ENCODE measurements around the gene CIB4. TPM values are rescaled to one million over a fixed set of nuclear protein-coding genes. Genes with fewer than 3 reads are reported as not detected.

CIB4 gene
- total and polyA plus RNA-seq, 2 donors (not counting 1 experiment from before 2014, with no cell fraction given): not detected

DNA sequence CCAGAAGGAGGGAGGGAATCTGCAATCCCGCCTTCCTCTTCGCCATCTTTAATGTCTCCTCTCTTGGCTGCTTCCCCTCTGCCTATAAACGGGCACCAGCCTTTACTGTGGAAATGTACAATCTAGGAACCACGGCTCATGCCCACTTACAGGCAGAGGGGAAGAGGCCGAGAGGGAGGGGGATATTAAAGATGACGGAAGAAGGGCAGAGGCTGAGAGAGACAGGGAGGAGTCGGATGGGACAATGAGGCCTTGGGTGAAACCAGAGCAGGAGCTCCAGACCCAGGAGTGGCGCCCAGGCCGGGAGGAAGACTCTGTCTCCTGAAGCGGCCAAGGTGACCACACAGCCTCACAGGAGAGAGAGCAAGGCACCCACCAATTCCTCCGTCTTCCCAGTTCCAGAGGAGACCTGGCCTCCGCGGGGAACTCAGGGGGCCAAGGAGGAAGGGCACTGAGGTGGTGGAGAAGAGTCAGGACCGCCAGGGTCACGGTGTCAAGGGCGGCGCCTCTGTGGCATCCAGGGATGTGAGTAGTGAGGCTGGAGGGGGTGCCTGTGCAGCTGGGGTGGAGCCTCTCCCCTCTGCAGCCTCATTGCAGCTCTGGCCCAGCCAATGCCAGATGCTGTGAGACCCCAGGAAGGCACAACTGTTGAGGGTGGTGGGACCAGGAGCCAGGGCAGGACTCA is 67.8 kb downstream of the CIB4 start:
- Histone ChIP-seq H4K20me1 (ENCODE audit: control insufficient read depth, insufficient read depth, low read length, poor library complexity, severe bottlenecking) (no peaks in the 10 kb centered on the region), H3K27me3 (replicated peaks in 1 of 4; ENCODE audit: control extremely low read depth in 1 of 4, control insufficient read depth in 3 of 4, insufficient read depth in 4 of 4, low read length in 3 of 4) (peaks cover 0 to 8% (median 0%) of the 10 kb centered on the region in 4 experiments), H2AFZ (ENCODE audit: insufficient read depth, low read depth, low read length, poor library complexity, severe bottlenecking) (no peak overlapping the region), H3K9ac (ENCODE audit: low read length) (no peak overlapping the region), H3K36me3 (replicated peaks in 1 of 2; ENCODE audit: control extremely low read depth in 1 of 2, control insufficient read depth in 1 of 2, extremely low read depth in 1 of 2, insufficient read depth in 2 of 2, low read length in 1 of 2) (no peaks in the 10 kb centered on the region), H3K79me2 (ENCODE audit: control insufficient read depth, insufficient read depth, low read length) (no peaks in the 10 kb centered on the region), H3K27ac (ENCODE audit: low read length in 2 of 2) (no peak overlapping the region), H3K9me3 (ENCODE audit: control extremely low read depth in 1 of 3, control insufficient read depth in 2 of 3, insufficient read depth in 1 of 3, low read length in 2 of 3) (peaks cover 0 to 4% (median 0%) of the 10 kb centered on the region in 3 donors), H3K4me3 (ENCODE audit: control extremely low read depth in 1 of 5, extremely low read depth in 1 of 5, insufficient read depth in 1 of 5, low read depth in 2 of 5, low read length in 4 of 5) (no peak overlapping the region), H3K4me2 (replicated peaks; ENCODE audit: low read depth, low read length, poor library complexity, severe bottlenecking) (no peak overlapping the region), H3K4me1 (ENCODE audit: control insufficient read depth in 2 of 2, insufficient read depth in 2 of 2, low read length in 2 of 2) (no peaks in the 10 kb centered on the region)
- DNase-seq: no peak
- POLR2A ChIA-PET: interaction anchor here (0.6 kb wide), 1 partner anchor 12 kb away, joined by 4 read pairs; no protein-coding TSS in a partner anchor
- ATAC-seq (ENCODE audit: low read depth): no peak
- 87% methylated on average over 11 of the region's 17 CpGs for WGBS (ENCODE audit: insufficient coverage)
- peaks cover 48% of the 10 kb centered on the region for H3K27me3 Mint-ChIP-seq
- no peak for TF ChIP-seq EZH2 (IDR thresholded peaks at IDR 0.05; ENCODE audit: borderline replicate concordance, insufficient read depth, low read depth, low read length, poor library complexity, severe bottlenecking)
- TF ChIP-seq, protein P1, sequence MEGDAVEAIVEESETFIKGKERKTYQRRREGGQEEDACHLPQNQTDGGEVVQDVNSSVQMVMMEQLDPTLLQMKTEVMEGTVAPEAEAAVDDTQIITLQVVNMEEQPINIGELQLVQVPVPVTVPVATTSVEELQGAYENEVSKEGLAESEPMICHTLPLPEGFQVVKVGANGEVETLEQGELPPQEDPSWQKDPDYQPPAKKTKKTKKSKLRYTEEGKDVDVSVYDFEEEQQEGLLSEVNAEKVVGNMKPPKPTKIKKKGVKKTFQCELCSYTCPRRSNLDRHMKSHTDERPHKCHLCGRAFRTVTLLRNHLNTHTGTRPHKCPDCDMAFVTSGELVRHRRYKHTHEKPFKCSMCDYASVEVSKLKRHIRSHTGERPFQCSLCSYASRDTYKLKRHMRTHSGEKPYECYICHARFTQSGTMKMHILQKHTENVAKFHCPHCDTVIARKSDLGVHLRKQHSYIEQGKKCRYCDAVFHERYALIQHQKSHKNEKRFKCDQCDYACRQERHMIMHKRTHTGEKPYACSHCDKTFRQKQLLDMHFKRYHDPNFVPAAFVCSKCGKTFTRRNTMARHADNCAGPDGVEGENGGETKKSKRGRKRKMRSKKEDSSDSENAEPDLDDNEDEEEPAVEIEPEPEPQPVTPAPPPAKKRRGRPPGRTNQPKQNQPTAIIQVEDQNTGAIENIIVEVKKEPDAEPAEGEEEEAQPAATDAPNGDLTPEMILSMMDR (IDR thresholded peaks at IDR 0.05): no peak
- peaks cover 2% of the 10 kb centered on the region for H3K4me1 Mint-ChIP-seq
- no peaks in the 10 kb centered on the region for H3K9me3 Mint-ChIP-seq (ENCODE audit: insufficient read depth)
- no peak overlapping the region for H3K27ac Mint-ChIP-seq
- H3K4me3 Mint-ChIP-seq: no peak overlapping the region
- intact Hi-C loops (cut with micrococcal nuclease): no loop called here
- CTCF ChIA-PET: interaction anchor here (0.7 kb wide), 1 partner anchor 176 kb away, joined by 3 read pairs; no protein-coding TSS in a partner anchor

DNA sequence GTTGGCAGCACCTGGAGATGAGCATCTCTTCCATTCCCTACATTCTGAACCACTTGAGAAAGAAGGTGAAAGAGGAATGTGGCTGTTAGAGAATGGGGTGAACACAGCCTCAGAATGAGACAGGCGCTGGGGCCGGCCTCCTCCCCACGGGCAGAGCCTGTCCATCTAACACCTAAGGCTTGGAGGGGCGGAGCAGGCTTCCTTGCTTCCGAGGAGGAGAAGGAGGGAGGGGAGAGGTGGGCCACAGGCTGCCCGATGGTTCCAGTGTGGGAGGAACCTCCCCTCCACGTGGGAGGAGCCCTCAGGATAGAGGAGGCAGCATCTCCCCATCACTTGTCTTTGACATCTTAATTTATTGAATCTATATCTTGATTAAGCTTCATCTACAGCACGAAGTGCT is 68.6 kb downstream of the CIB4 start:
- 44% methylated on average over 4 of the region's 8 CpGs for WGBS (ENCODE audit: insufficient coverage)
- TF ChIP-seq EZH2 (IDR thresholded peaks at IDR 0.05; ENCODE audit: borderline replicate concordance, insufficient read depth, low read depth, low read length, poor library complexity, severe bottlenecking): no peak
- TF ChIP-seq, protein P1 (IDR thresholded peaks at IDR 0.05): no peak
- H3K4me3 Mint-ChIP-seq: no peak overlapping the region
- H3K9me3 ChIP-seq (ENCODE audit: control extremely low read depth in 1 of 3, control insufficient read depth in 2 of 3, insufficient read depth in 1 of 3, low read length in 2 of 3): peaks cover 0 to 2% (median 0%) of the 10 kb centered on the region in 3 donors
- no peak overlapping the region for H3K27ac Mint-ChIP-seq
- H3K4me2 ChIP-seq (replicated peaks; ENCODE audit: low read depth, low read length, poor library complexity, severe bottlenecking): no peak overlapping the region
- CTCF ChIA-PET: no interaction called here
- H3K27me3 Mint-ChIP-seq: peaks cover 52% of the 10 kb centered on the region
- no peaks in the 10 kb centered on the region for H3K9me3 Mint-ChIP-seq (ENCODE audit: insufficient read depth)
- H4K20me1 ChIP-seq (ENCODE audit: control insufficient read depth, insufficient read depth, low read length, poor library complexity, severe bottlenecking): no peaks in the 10 kb centered on the region
- no peak overlapping the region for H3K9ac ChIP-seq (ENCODE audit: low read length)
- H3K4me1 ChIP-seq (ENCODE audit: control insufficient read depth in 2 of 2, insufficient read depth in 2 of 2, low read length in 2 of 2): no peaks in the 10 kb centered on the region
- no peak for DNase-seq
- no peak overlapping the region for H3K27ac ChIP-seq (ENCODE audit: low read length in 2 of 2)
- no peak for ATAC-seq (ENCODE audit: low read depth)
- POLR2A ChIA-PET: no interaction called here
- intact Hi-C loops (cut with micrococcal nuclease): no loop called here
- no peaks in the 10 kb centered on the region for H3K36me3 ChIP-seq (replicated peaks in 1 of 2; ENCODE audit: control extremely low read depth in 1 of 2, control insufficient read depth in 1 of 2, extremely low read depth in 1 of 2, insufficient read depth in 2 of 2, low read length in 1 of 2)
- H3K4me3 ChIP-seq (ENCODE audit: control extremely low read depth in 1 of 5, extremely low read depth in 1 of 5, insufficient read depth in 1 of 5, low read depth in 2 of 5, low read length in 4 of 5): no peak overlapping the region
- peaks cover 0 to 11% (median 0%) of the 10 kb centered on the region in 4 experiments for H3K27me3 ChIP-seq (replicated peaks in 1 of 4; ENCODE audit: control extremely low read depth in 1 of 4, control insufficient read depth in 3 of 4, insufficient read depth in 4 of 4, low read length in 3 of 4)
- no peaks in the 10 kb centered on the region for H3K79me2 ChIP-seq (ENCODE audit: control insufficient read depth, insufficient read depth, low read length)
- no peak overlapping the region for H2AFZ ChIP-seq (ENCODE audit: insufficient read depth, low read depth, low read length, poor library complexity, severe bottlenecking)
- H3K4me1 Mint-ChIP-seq: peaks cover under 1% of the 10 kb centered on the region

Measured in B cell (primary cell).